ENCODE measurements around the gene HDLBP.

- TF ChIP-seq CTCF (IDR thresholded peaks at IDR 0.05) (no peak), POLR2A (IDR thresholded peaks at IDR 0.05) (no peak), POLR2AphosphoS5 (IDR thresholded peaks at IDR 0.05; ENCODE audit: insufficient read depth in 1 of 2, low read depth in 1 of 2) (no peak)
Observed at GRCh38 chr2:241190291-241190981, 125.0 kb downstream of the HDLBP start.
